UCSD-AML1 (cell line): Measurements from ENCODE around the gene VWA8.
"Not testable (repeated sequence)": the region's sequence is repeated elsewhere in the genome, so short reads cannot be mapped to it uniquely, and the experiment has no call there.

Experiments
- DNase-seq: peaks from one replicate; lab custom pipeline; 2025; ENCODE audit not compliant: unreplicated experiment; lab: John Stamatoyannopoulos, UW

Gene VWA8

DNA sequence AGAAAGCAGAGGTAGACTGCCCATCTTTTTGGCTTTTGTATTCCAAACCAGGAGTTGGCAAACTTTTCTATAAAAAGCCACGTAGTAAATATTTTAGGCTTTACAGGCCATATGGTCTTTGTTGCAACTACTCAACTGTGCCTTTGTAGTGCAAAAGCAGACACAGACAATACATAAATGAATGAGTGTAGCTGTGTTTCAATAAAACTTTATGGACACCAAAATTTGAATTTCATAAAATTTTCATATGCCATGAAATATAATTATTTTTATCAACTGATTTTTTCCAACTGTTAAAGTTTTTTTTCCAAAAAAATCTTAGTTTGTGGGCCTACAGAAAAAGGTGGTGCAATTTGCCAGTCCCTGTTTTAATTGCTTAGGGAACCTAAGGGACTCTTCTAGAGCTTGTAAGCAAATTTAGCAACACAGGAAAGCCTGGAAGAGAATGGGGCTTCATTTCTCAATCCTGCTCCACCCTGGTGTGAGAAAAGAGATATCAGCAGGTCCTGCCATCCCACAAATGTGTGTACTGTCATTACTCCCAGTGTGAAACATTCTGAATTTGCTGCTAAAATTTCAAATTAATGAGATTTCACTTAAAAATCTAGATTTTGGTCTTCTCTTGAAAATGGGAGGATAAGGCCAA, 309.4 kb downstream of the VWA8 start:
- no peak for DNase-seq

DNA sequence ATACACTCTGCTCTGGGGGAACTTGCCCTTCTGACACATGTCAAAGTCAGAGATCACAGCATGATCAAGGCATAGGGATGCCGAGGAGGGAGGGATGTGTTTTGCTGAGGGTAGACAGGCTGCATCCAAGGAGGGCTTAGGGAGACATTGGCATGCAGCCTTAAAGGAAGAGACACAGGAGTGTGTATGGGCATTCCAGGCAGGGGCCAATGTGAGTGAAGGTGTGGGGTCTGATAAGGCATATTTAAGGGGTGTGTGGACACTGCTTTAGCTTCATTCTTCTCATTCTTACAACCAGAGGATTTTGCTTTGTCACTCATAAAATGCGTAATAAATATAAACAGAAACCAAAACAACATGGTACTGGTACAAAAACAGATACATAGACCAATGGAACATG, 310.2 kb downstream of the VWA8 start:
- DNase-seq, result no peak

DNA sequence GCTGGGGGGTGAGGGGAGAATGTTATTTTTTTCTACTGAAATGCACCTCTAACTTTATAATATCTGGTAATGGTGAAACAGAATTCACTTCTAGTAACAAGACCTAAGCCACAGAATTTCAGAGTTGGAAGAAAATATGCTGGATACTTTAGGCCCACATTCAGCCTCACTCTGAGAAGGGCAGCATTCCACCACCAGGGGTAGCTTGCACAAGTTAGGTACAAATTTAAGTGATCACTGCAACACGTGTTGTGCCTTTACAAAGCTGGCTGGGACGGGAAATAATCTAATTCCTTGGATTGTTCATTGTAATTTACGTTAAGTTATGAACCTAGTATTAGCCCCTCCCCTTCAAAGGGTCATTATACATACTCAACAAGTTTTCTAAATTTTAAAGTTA, 311.2 kb downstream of the VWA8 start:
- no peak for DNase-seq

DNA sequence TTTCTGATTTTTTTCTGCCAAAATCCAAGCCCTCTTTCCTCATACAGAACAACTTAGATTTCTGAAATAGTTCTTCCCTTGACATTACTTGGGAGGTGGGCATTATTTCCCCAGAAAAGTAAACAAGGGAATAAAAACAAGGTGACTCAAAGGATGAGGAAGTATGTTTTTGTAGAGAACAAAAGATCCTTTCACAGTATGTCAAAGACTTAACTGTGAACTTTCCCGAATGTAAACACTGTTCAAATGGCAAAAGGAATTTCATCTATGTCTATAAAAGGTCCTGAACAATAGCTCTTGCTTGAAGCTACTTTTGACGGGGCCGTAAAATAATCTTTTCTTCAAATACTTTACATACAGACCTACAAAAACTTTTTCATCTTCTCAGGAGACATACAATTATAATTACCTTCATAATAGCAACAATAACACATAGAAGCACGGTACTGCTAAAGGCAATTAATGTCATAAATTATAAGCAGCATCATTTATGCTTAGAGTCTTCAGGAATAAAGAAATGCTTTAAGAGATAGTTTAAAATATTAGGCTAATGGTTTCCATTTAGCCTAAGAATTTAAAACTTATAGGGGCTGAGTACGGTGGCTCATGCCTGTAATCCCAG, 312.5 kb downstream of the VWA8 start:
- DNase-seq, result no peak

DNA sequence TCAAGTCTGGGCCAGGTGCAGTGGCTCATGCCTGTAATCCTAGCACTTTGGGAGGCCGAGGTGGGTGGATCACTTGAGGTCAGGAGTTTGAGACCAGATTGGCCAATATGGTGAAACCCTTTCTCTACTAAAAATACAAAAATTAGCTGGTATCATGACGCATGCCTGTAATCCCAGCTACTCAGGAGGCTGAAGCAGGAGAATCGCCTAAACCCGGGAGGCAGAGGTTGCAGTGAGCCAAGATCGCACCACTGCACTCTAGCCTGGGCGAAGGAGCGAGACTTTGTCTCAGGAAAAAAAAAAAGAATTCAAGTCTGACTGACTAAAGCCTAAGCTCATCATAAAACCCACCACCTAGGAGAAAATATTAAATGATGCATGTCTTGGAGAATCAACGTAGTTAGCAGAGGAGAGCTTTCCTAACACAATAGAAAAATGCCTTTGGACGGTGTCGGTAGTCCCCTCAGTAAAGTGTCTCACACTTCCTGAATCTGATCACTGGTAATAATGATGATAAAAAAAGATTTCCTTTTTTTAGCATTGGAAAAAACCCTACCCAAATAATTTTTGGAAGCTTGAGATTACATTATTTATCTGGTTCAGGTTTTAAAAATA, 313.1 kb downstream of the VWA8 start:
- not testable (repeated sequence) for DNase-seq

DNA sequence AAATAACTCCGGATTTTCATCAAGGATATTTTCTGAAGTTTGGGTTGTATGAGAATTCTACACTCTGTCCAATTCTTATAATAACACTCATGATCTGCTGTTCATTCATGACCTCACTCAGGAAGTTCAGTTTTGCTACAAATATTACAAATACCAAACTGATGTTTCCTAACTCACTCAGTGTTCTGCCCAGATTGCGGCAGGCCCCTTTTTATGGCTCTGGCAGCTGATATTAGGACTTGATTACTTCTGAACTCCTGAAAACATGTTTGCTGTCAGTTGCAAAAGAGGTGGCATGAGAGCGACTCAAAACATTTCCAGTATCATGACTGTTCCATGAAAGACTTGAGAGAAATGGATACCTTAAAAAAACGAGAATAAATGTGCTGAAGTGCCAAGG, 315.6 kb downstream of the VWA8 start:
- DNase-seq, result no peak

DNA sequence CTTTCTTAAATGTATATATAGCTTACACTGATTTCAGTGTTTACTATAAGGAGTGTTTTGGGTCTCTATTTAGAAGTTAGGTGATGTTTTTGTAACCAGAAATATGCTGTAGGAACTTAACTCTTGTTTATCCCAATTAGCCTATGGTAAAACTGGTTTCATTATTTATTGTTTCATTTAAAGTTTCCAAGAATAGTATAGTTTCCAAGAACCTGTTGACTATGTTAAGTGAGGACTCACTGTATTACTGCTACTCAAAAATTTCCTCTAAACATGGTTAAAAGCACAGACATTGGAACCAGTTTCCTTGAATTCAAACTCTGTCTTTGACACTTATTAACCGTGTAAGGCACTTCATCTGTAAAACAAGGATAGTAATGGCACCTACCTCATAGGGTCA, 316.2 kb downstream of the VWA8 start:
- no peak for DNase-seq

DNA sequence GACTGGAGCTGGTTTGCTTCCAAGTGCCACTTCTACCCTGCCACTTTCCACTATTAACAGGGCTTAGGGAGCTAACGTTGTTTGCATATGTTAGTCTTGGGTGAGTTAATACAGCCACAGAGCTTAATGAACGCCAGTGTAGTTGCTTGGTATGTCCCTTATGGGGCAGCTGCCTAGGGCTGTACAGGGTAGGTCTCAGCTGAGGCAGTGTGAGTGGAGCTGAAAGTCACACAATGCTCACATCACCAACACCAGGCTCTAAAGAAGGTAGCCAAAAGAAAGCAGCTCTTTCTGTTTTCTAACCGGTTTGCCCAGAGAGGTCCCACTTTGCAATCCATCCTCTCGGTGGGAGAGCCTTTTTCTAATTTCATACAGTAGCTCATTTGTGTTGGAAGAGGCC, 317.4 kb downstream of the VWA8 start:
- no peak for DNase-seq

DNA sequence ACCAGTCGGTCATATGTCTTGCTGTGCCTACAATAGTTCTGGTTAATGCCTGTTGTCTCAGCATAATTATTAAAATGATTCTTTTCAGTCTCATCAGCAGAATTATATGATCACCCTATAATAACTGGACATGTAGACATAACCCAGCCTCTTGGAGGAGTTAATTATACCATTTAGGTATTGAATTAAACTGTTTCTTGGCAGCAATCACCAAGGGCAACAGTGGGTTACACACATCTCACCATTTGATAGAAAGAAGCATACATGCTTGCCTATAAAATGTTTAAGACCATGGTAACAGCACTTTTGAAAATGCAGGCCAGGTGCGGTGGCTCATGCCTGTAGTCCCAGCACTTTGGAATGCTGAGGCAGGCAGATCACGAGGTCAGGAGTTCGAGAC, 318.9 kb downstream of the VWA8 start:
- no peak for DNase-seq

DNA sequence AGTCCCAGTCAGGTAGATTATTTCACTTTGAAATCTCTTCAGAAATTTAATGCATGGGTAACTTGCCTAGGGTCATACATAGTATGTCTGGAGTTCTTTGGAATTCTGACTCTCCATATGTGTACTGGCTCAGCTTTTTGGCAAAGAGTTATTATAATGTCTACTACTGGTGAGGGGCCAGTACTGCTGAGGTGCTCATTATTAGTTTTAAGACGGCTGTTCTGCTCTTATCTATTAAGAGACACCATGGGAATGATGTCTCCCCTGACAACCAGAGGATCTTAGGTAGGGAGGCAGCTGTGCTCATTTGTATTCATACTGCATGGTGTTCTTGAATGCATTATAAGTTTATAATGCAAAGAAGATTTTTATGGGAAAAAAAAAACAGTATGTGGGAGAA, 319.5 kb downstream of the VWA8 start:
- no peak for DNase-seq

DNA sequence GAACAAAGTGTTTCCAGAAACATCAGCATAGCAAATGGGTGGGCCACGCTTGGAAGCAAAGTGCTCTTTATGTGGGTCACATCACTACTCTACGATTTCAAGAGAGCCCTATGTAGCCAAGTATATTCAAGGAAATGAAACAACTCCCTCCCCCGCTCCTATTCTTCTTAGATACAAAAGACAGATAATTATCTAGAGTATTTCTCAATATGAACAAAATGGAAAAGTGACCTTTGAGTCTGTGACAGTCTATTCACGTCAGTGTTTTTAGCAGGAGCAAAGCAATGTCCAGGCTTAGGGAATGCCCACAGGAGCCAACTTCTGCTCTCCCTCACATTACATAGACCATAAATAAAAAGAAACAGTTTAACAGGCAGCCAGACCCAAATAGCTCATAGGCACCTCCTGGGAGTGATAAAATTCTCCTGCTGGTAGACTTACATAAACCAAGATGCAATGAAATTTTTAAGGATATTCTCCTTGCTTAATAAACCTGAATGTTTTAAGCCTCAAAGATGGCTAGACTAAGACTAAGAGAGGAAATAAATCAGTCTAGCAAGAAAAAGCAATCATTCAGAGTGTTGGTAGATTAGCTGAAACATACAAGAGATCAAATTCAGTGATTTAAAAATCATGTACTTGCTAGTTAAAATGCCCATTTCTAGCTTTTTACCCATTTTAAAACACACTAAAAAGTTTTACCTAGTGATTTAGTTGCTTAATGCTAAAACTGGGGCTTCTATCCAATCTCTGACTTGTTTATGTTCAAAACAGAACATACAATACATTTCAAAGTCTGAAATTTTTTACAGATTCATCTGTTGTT, 320.7 kb downstream of the VWA8 start:
- DNase-seq, result no peak

DNA sequence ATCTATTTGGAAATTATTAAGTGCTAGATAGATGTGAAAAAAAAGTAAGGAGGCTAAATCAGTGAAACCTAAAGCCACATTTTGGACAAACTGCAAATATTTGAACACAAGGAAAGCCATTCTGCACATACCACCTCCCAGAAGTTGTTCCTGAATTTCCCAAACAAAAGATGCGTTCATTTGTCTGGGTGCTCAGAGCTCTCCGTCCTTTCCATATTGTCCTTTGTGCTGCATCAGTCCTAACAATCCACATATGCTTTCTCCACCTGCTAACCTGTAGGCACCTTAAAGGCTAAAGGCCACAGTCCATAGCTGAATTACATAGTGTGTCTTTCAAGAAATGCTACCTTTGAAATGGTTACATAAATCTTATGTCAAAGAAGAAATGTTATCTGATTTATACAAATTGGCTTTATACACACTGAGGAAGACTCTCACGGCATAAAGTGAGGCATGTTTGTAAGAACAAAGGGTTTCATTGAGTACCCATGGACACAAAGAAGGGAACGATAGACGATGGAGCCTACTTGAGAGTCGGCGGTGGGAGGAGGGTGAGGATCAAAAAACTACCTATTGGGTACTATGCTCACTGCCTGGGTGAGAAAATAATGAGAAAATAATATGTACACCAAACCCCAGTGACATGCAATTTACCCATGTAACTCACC, 321.5 kb downstream of the VWA8 start:
- no peak for DNase-seq

DNA sequence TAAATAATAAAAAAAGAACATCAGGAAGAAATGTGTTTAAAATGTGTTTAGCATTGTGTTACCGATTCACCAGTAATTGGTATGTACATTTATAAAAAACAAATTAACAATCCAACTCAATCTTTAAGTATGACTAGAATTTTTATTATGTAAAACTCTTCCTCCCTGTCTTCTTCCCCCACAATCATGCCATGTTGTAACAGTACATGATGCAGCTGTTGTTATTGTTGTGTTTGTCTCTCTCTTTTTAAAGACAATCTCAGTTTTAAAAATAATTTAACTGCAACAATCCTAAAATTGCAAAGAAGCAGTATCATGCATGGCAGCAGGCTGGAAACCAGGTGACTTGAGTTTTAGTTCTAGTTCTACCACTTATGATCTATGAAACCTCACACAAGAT, 323.3 kb downstream of the VWA8 start:
- DNase-seq, result no peak

DNA sequence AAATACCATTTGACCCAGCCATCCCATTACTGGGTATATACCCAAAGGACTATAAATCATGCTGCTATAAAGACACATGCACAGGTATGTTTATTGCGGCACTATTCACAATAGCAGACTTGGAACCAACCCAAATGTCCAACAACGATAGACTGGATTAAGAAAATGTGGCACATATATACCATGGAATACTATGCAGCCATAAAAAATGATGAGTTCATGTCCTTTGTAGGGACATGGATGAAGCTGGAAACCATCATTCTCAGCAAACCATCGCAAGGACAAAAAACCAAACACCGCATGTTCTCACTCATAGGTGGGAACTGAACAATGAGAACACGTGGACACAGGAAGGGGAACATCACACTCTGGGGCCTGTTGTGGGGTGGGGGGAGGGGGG, 323.9 kb downstream of the VWA8 start:
- DNase-seq, result not testable (repeated sequence)

DNA sequence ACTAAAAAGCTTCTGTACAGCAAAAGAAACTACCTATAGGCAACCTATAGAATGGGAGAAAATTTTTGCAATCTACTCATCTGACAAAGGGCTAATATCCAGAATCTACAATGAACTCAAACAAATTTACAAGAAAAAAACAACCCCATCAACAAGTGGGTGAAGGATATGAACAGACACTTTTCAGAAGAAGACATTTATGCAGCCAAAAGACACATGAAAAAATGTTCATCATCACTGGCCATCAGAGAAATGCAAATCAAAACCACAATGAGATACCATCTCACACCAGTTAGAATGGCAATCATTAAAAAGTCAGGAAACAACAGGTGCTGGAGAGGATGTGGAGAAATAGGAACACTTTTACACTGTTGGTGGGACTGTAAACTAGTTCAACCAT, 324.3 kb downstream of the VWA8 start:
- not testable (repeated sequence) for DNase-seq

DNA sequence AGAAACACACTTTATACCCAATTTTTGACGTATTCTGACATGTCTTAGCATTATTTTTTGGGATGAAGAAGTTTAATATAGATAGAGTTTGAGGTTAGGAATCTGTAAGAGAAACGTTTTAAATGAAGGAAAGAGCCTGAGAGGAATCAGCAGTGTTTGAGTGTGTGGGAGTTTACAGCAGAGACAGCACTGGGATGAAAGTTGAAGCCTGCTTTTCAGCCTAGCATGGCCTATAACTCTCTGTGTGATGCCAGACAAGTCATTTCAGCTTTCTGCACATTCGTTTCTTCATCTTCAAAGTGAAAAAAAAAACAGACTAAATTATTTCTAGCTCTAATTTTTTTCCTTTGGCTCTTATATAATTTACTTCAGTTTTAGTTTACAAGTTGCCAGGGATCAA, 326.5 kb downstream of the VWA8 start:
- DNase-seq, result no peak

DNA sequence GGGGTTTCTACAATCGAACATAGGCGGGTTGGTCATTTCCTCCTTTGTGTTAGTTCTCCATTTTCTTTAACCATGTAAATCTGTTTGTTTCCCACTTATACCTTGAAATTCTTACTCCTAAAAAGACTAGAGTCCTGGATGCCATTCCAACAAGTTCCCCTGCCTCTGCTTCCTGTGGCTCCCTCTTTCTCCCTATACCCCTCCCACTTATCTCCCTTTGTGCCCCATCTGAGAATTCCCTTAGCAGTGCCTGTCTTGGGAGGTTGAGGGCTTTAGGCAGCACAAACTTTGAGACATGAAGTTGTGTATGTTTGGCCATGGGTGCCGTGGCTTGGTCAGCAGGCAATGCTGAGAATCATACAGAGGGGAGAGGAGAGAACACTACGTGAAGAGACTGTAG, 327.1 kb downstream of the VWA8 start:
- DNase-seq, result no peak

DNA sequence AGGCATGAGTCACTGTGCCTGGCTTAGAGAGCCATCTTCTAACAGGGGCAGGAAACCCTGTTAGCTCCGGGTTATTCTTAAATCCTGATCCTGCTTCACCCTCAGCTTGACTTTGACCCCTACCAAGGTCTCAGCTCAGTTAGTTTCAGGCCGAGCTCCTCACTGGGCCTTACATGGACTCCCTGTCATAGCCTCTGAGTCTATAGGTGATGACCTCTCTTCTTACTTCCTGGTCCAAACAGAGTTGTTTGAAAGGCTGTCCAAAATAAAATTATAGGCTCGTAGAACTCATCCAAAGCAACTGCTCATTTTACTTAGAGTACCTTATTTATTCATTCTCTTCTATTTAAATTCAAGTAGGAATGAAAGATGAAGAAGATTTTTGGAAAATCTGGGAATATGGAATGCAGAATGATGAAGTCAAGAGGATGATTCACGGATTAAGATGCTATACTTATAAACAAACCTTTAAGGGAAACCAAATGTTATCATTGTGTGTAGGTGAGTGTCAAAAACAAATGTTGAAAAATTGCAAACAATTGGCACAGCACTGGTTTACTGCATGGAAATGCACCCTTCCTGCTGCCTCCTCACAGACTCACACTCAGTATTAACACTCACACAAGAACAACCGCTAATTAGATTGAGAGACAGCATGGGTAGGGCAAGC, 329.5 kb downstream of the VWA8 start:
- DNase-seq, result no peak

DNA sequence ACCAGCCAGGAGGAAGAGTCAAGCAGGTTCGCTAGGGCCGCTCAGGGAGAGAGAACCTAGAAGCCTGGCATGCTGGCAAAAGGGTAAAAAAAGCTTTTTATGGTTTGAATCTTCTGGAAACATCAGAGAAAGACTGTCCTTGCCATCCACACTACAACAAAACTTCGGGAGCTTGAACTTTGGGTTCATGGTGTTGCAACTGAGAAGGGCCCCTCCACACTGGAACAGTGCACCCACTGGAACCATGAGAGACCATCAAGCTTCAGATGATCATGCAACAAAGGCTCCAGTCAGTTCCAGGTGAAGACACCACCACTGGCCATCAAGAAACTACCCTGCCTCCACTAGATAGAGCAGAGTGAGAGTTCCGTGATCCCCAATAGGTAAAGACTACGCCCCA, 333.5 kb downstream of the VWA8 start:
- no peak for DNase-seq

DNA sequence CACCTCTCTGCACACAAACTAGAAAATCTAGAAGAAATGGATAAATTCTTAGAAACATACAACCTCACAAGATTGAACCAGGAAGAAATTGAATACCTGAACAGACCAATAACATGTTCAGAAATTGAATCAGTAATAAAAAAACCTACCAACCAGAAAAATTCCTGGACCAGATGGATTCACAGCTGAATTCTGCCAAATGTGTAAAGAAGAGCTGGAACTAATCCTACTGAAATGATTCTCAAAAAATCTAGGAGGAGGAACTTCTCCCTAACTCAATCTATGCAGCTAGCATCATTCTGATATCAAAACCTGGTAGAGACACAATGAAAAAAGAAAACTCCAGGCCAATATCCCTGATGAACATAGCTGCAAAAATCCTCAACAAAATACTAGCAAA, 336.9 kb downstream of the VWA8 start:
- no peak for DNase-seq
